ENCODE measurements around the gene CHRNA5. TPM values are rescaled to one million over a fixed set of nuclear protein-coding genes. Genes with fewer than 3 reads are reported as not detected.
A peak's percentile ranks its signal among the peaks of the same experiment; 100 is the strongest.

CHRNA5 gene
- total and polyA plus RNA-seq, 10 donors, result 0.11 to 2.2 (median 0.55) TPM

DNA sequence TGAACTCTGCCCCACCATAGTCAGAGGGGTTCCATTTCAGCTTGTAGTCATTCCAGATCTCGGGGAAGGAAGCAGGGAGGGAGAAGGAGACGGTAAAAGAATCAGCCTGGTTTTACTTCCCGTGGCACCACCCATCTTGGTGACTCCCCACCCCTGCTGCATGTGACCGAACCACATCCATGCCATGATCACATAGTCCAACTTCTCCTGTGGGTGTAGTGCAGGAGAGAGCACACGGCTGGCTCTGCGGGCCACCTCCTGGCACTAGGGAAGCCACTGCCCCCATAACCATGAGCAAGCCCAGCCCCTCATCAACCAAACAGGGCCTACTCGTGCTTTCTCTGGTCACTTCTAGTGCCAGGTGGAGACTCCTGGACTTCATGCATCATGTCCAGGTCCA lies 51.8 kb downstream of the CHRNA5 start:
- DNase-seq, result peak; percentile 33
- Histone ChIP-seq H3K36me3 (no peaks in the 10 kb centered on the region), H3K4me3 (no peak overlapping the region), H3K4me1 (peaks cover 10 to 25% (median 19%) of the 10 kb centered on the region in 6 donors), H3K27ac (no peak overlapping the region), H3K27me3 (replicated peaks in 1 of 7) (peaks cover 0 to 40% (median 36%) of the 10 kb centered on the region in 7 donors), H3K9me3 (no peaks in the 10 kb centered on the region)
- intact Hi-C loops (cut with DNase I; ENCODE audit: low total_unique reads), result no loop called here
- WGBS, 5 donors, result 50 to 89% (median 64%) methylated on average over 5 to 7 of the region's 7 CpGs
- TF ChIP-seq POLR2A (IDR thresholded peaks at IDR 0.05), result no peak
- TF ChIP-seq, protein P1, sequence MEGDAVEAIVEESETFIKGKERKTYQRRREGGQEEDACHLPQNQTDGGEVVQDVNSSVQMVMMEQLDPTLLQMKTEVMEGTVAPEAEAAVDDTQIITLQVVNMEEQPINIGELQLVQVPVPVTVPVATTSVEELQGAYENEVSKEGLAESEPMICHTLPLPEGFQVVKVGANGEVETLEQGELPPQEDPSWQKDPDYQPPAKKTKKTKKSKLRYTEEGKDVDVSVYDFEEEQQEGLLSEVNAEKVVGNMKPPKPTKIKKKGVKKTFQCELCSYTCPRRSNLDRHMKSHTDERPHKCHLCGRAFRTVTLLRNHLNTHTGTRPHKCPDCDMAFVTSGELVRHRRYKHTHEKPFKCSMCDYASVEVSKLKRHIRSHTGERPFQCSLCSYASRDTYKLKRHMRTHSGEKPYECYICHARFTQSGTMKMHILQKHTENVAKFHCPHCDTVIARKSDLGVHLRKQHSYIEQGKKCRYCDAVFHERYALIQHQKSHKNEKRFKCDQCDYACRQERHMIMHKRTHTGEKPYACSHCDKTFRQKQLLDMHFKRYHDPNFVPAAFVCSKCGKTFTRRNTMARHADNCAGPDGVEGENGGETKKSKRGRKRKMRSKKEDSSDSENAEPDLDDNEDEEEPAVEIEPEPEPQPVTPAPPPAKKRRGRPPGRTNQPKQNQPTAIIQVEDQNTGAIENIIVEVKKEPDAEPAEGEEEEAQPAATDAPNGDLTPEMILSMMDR (IDR thresholded peaks at IDR 0.05 in 8 of 11, conservative IDR thresholded peaks at IDR 0.05 in 3 of 11), result no peak
- no peak for TF ChIP-seq POLR2AphosphoS5 (IDR thresholded peaks at IDR 0.05)

DNA sequence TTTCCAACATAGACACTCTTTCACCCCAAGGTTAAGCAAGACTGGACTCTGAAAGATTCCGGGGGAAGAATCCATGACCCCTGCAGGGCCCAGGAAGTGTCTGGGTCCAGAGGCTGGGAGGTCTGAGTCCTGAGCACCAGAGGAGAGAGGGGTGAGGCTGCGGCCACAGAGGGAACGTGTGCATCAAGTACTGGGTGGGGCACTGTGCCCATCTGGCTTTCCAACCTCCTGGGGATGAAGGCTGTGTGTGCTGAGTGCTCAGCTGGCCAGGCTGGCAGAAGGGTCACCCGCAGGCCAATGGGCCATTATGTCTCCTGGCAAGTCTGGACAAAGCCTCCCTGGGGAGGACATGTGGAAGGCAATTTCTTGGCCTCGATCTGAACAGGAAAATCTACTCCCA lies 52.2 kb downstream of the CHRNA5 start:
- WGBS, 5 donors, result 78 to 88% (median 85%) methylated on average over 5 of the region's 5 CpGs
- Histone ChIP-seq H3K27me3 (replicated peaks in 1 of 7) (peaks cover 0 to 44% (median 39%) of the 10 kb centered on the region in 7 donors), H3K36me3 (no peaks in the 10 kb centered on the region), H3K9me3 (no peaks in the 10 kb centered on the region), H3K4me3 (no peak overlapping the region), H3K4me1 (peaks cover 10 to 25% (median 19%) of the 10 kb centered on the region in 6 donors), H3K27ac (no peak overlapping the region)
- DNase-seq, result no peak
- TF ChIP-seq POLR2A (IDR thresholded peaks at IDR 0.05) (no peak), POLR2AphosphoS5 (IDR thresholded peaks at IDR 0.05) (no peak)
- intact Hi-C loops (cut with DNase I; ENCODE audit: low total_unique reads), result no loop called here

DNA sequence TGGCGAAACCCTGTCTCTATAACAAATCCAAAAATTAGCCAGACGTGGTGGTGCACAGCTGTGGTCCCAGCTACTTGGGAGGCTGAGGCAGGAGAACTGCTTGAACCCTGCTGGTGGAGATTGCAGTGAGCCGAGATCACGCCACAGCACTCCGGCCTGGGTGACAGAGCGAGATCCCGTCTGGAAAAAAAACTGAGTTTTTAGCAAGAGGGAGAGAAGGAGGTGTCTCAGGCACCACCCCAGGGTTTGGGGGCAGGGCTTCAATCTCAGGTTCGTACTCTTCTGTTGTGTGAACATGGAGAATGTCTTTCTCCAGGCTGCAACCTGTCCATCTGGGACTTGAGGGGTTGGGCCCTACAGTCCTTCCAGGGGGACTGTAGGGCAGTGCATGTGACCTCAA lies 52.7 kb downstream of the CHRNA5 start:
- peaks cover 0 to 49% (median 39%) of the 10 kb centered on the region in 7 donors for H3K27me3 ChIP-seq (replicated peaks in 1 of 7)
- no peak overlapping the region for H3K4me3 ChIP-seq
- H3K27ac ChIP-seq, result no peak overlapping the region
- no peak for TF ChIP-seq POLR2AphosphoS5 (IDR thresholded peaks at IDR 0.05)
- TF ChIP-seq POLR2A (IDR thresholded peaks at IDR 0.05), result no peak
- TF ChIP-seq, protein P1 (IDR thresholded peaks at IDR 0.05 in 8 of 11, conservative IDR thresholded peaks at IDR 0.05 in 3 of 11), result no peak
- peaks cover 10 to 25% (median 19%) of the 10 kb centered on the region in 6 donors for H3K4me1 ChIP-seq
- no peak for DNase-seq
- intact Hi-C loops (cut with DNase I; ENCODE audit: low total_unique reads), result no loop called here
- 80 to 93% (median 85%) methylated on average over 7 to 8 of the region's 8 CpGs for whole genome bisulfite sequencing, 5 donors
- no peaks in the 10 kb centered on the region for H3K9me3 ChIP-seq
- no peaks in the 10 kb centered on the region for H3K36me3 ChIP-seq

DNA sequence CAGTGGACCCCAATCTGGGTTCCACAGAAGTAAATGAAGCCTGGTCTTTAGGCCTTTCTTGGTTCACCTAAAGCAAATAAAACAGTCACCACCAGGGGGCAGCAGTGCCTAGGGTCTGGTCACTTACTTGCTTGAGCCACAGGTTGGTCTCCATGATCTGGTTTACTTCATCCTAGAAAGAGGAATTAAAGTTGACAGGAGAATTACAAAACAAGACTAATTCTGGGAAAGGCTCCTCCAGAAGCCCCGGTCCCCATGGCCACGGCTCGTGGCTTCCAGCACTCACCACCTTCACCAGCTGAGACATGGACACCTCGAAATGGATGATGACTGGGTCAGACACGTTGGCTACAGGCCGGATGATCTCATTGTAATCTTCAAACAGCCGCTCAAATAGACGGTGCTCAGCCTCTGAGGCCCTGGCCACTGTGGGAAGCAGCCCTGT lies 53.2 kb downstream of the CHRNA5 start:
- 17 to 30% (median 24%) methylated on average over 7 to 8 of the region's 8 CpGs for WGBS, 5 donors
- peaks cover 10 to 25% (median 19%) of the 10 kb centered on the region in 6 donors for H3K4me1 ChIP-seq
- peaks cover 0 to 53% (median 39%) of the 10 kb centered on the region in 7 donors for H3K27me3 ChIP-seq (replicated peaks in 1 of 7)
- no peaks in the 10 kb centered on the region for H3K9me3 ChIP-seq
- H3K36me3 ChIP-seq, result no peaks in the 10 kb centered on the region
- peak; percentile 88 for DNase-seq
- intact Hi-C loops (cut with DNase I; ENCODE audit: low total_unique reads), result no loop called here
- TF ChIP-seq POLR2AphosphoS5 (IDR thresholded peaks at IDR 0.05), result no peak
- TF ChIP-seq, protein P1 (IDR thresholded peaks at IDR 0.05 in 8 of 11, conservative IDR thresholded peaks at IDR 0.05 in 3 of 11), result peak; percentile 56 to 87 (median 72)
- no peak overlapping the region for H3K4me3 ChIP-seq
- H3K27ac ChIP-seq, result no peak overlapping the region

Data from spleen (tissue), 11 donors.